Left lung (tissue), 10 donors: ENCODE measurements around the gene MPPED2. TPM values are rescaled to one million over a fixed set of nuclear protein-coding genes. Genes with fewer than 3 reads are reported as not detected.

Experiments
- ATAC-seq: fragments of 200-7000 bp; cut with Tn5 transposase; one replicate; pipeline ENCODE4 v1.9.1; 2020; ENCODE audit warnings: moderate library complexity
- DNase-seq, 4 donors: peaks; one replicate each; pipeline ENCODE4 v3.0.0-alpha.2; 2013 to 2020
- H3K27ac ChIP-seq, 2 donors: fragments of 200-600 bp; sonication (generic) in 1 of 2; one replicate each; pipeline versions ENCODE4 v1.5.0 to v1.8.0; 2020 to 2021
- H3K27me3 ChIP-seq, 2 donors: fragments of 200-600 bp; sonication (generic) in 1 of 2; one replicate each; pipeline versions ENCODE4 v1.5.0 to v1.8.0; 2020 to 2021
- H3K36me3 ChIP-seq, 2 donors: fragments of 200-600 bp; sonication (generic) in 1 of 2; one replicate each; pipeline versions ENCODE4 v1.5.0 to v1.8.0; 2020 to 2021
- H3K4me1 ChIP-seq, 2 donors: fragments of 200-600 bp; one replicate each; pipeline ENCODE4 v1.8.0; 2021
- H3K4me3 ChIP-seq, 2 donors: fragments of 200-600 bp; sonication (generic) in 1 of 2; one replicate each; pipeline versions ENCODE4 v1.5.0 to v1.8.0; 2020 to 2021; ENCODE audit warnings: mild to moderate bottlenecking in 1 of 2
- H3K9me3 ChIP-seq, 2 donors: fragments of 200-600 bp; sonication (generic) in 1 of 2; one replicate each; pipeline versions ENCODE4 v1.5.0 to v1.8.0; 2020 to 2021
- CTCF ChIP-seq, 2 donors: fragments of 200-600 bp; sonication (generic) in 1 of 2; IDR thresholded peaks; one replicate each; pipeline versions ENCODE4 v1.5.0 to v1.8.0; 2021; ENCODE audit warnings: antibody characterized with exemption in 2 of 2
- intact Hi-C, 2 donors: fragments of 100-400 bp; cut with DNase I; formaldehyde crosslinking; loops; one replicate each; pipeline versions ENCODE4 v1.11.2 to v1.14.2; 2022
- polyA plus RNA-seq, 6 donors: library from polyadenylated mRNA; unstranded; fragments of 120-200 nt; gene quantifications; one replicate each; pipeline ENCODE4 v1.2.1, GENCODE V29; 2013; ENCODE audit not compliant: insufficient read length in 6 of 6
- total RNA-seq, 2 donors: library from RNA; stranded (reverse); fragmentation: NEBNext Ultra II Directional; extraction: Animal tissue kit (Norgen Biotek cat#: 25700); gene quantifications; one replicate each; pipeline ENCODE4 v1.2.1, GENCODE V29; 2021
- donor health status: DM: no; HTN: yes; CAD: no.
- donor health status: DM: no; HTN: no; CAD: no.

Gene MPPED2
- total and polyA plus RNA-seq, 8 donors: 0.26 to 5.3 (median 3.2) TPM

GRCh38 chr11:30412509-30412908 lies 173.6 kb downstream of the MPPED2 start:
- ATAC-seq (no peak), DNase-seq (no peak)
- no peaks in the 10 kb centered on the region for H3K4me1 ChIP-seq
- H3K27ac ChIP-seq: no peak overlapping the region
- H3K27me3 ChIP-seq: no peaks in the 10 kb centered on the region
- intact Hi-C loops: no loop called here
- no peaks in the 10 kb centered on the region for H3K36me3 ChIP-seq
- H3K9me3 ChIP-seq: no peaks in the 10 kb centered on the region
- TF ChIP-seq CTCF (IDR thresholded peaks at IDR 0.05): no peak
- no peak overlapping the region for H3K4me3 ChIP-seq

- H3K27ac ChIP-seq: no peak overlapping the region
- H3K4me1 ChIP-seq: no peaks in the 10 kb centered on the region
- ATAC-seq (no peak), DNase-seq (no peak)
- no peaks in the 10 kb centered on the region for H3K9me3 ChIP-seq
- no peak overlapping the region for H3K4me3 ChIP-seq
- intact Hi-C loops: no loop called here
- no peak for TF ChIP-seq CTCF (IDR thresholded peaks at IDR 0.05)
- H3K36me3 ChIP-seq: no peaks in the 10 kb centered on the region
- no peaks in the 10 kb centered on the region for H3K27me3 ChIP-seq
Observed at GRCh38 chr11:30411383-30411782, 174.8 kb downstream of the MPPED2 start.

- no peaks in the 10 kb centered on the region for H3K36me3 ChIP-seq
- no peak overlapping the region for H3K27ac ChIP-seq
- no peak for DNase-seq
- no peak overlapping the region for H3K4me3 ChIP-seq
- H3K4me1 ChIP-seq: no peaks in the 10 kb centered on the region
- intact Hi-C loops: no loop called here
- ATAC-seq: no peak
- H3K9me3 ChIP-seq: no peaks in the 10 kb centered on the region
- no peak for TF ChIP-seq CTCF (IDR thresholded peaks at IDR 0.05)
- H3K27me3 ChIP-seq: no peaks in the 10 kb centered on the region
Observed at GRCh38 chr11:30406978-30407762, 179.0 kb downstream of the MPPED2 start.

GRCh38 chr11:30405385-30405784 lies 180.8 kb downstream of the MPPED2 start:
- H3K36me3 ChIP-seq: no peaks in the 10 kb centered on the region
- no peak for TF ChIP-seq CTCF (IDR thresholded peaks at IDR 0.05)

GRCh38 chr11:30404136-30404535 lies 182.0 kb downstream of the MPPED2 start:
- DNase-seq (no peak), ATAC-seq (no peak)
- no peaks in the 10 kb centered on the region for H3K27me3 ChIP-seq
- no peaks in the 10 kb centered on the region for H3K4me1 ChIP-seq
- intact Hi-C loops: no loop called here
- no peaks in the 10 kb centered on the region for H3K9me3 ChIP-seq
- H3K36me3 ChIP-seq: no peaks in the 10 kb centered on the region
- no peak for TF ChIP-seq CTCF (IDR thresholded peaks at IDR 0.05)
- H3K4me3 ChIP-seq: no peak overlapping the region
- no peak overlapping the region for H3K27ac ChIP-seq

More at GRCh38 chr11:30405385-30405784, 180.8 kb downstream of the MPPED2 start:
- Histone ChIP-seq H3K27ac (no peak overlapping the region), H3K27me3 (no peaks in the 10 kb centered on the region), H3K4me1 (no peaks in the 10 kb centered on the region), H3K4me3 (no peak overlapping the region), H3K9me3 (no peaks in the 10 kb centered on the region)
- no peak for DNase-seq
- intact Hi-C loops: no loop called here
- ATAC-seq: no peak
